ENCODE data around the gene DNAI7.
A peak's percentile ranks its signal among the peaks of the same experiment; 100 is the strongest.

Gene DNAI7

DNA sequence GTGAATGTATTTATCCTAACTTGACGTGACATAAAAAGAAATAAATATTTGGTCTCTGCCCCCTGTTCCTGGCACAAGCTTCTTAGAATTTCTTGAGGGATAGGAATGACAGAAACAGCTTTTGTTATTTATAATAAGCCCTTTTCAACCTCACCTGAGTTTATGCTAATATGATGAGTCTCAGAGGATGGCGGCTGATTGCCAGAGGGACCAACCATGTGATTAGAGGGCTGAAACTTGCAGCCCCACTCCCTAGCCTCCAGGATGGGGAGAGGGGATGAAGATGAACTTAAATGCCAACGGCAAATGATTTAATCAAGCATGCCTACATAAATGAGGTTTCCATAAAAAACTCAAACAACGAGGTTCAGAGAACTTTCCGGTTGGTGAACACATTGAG is 42.9 kb downstream of the DNAI7 start:
- DNase-seq (ENCODE audit: extremely low read depth, insufficient read length), result no peak
- Histone ChIP-seq H3K4me3 (replicated peaks; ENCODE audit: low read depth, low read length) (no peak overlapping the region), H3K27me3 (replicated peaks; ENCODE audit: control insufficient read depth, insufficient read depth, low read length) (no peaks in the 10 kb centered on the region)

DNA sequence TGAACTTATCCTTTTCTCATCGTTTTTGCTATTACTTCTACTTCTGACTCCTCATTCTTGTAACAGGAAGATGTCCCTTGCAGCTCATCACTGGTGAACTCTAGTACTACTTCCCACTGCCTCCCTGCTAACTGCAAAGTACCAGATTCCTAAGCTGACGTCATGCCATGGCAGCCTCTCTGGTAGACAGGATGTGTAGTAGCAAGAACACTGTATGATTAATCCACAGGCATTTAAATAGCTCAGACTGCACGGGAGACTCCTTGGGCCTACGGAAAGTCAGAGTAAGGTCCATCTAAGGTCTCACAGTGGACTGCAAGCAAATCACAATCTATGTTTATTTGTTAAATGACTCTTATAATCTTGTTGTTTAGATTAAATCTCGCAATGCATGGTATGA is 43.5 kb downstream of the DNAI7 start:
- H3K36me3 ChIP-seq (ENCODE audit: control insufficient read depth, insufficient read depth, low read length), result no peaks in the 10 kb centered on the region
- TF ChIP-seq, protein P1, sequence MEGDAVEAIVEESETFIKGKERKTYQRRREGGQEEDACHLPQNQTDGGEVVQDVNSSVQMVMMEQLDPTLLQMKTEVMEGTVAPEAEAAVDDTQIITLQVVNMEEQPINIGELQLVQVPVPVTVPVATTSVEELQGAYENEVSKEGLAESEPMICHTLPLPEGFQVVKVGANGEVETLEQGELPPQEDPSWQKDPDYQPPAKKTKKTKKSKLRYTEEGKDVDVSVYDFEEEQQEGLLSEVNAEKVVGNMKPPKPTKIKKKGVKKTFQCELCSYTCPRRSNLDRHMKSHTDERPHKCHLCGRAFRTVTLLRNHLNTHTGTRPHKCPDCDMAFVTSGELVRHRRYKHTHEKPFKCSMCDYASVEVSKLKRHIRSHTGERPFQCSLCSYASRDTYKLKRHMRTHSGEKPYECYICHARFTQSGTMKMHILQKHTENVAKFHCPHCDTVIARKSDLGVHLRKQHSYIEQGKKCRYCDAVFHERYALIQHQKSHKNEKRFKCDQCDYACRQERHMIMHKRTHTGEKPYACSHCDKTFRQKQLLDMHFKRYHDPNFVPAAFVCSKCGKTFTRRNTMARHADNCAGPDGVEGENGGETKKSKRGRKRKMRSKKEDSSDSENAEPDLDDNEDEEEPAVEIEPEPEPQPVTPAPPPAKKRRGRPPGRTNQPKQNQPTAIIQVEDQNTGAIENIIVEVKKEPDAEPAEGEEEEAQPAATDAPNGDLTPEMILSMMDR (IDR thresholded peaks at IDR 0.05; ENCODE audit: insufficient read depth, low read length, poor library complexity, severe bottlenecking), result no peak
- no peak overlapping the region for H3K4me3 ChIP-seq (replicated peaks; ENCODE audit: low read depth, low read length)
- DNase-seq (ENCODE audit: extremely low read depth, insufficient read length), result no peak
- H3K27me3 ChIP-seq (replicated peaks; ENCODE audit: control insufficient read depth, insufficient read depth, low read length), result no peaks in the 10 kb centered on the region

More for the DNA sequence above, 42.9 kb downstream of the DNAI7 start:
- H3K36me3 ChIP-seq (ENCODE audit: control insufficient read depth, insufficient read depth, low read length), result no peaks in the 10 kb centered on the region
- TF ChIP-seq, protein P1 (IDR thresholded peaks at IDR 0.05; ENCODE audit: insufficient read depth, low read length, poor library complexity, severe bottlenecking), result no peak

DNA sequence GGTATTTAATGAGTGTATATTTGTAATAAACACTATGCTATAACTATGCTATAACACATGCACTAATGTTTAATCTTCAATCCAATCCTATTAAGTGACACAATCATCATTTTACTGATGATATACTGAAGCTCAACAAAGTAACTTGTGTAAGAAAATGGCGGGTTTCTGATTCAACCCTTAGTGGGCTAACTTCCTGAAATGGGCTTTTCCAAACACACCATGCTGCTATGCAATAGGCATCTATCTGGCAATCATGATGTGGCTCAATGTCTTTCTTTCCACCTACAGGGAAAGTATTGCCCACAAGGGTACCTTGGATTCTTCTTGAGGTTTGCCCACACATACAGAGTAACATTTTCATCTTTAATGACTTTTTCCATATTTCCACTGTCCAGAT is 48.3 kb downstream of the DNAI7 start:
- Histone ChIP-seq H3K36me3 (ENCODE audit: control insufficient read depth, insufficient read depth, low read length) (no peaks in the 10 kb centered on the region), H3K27me3 (replicated peaks; ENCODE audit: control insufficient read depth, insufficient read depth, low read length) (no peaks in the 10 kb centered on the region), H3K4me3 (replicated peaks; ENCODE audit: low read depth, low read length) (no peak overlapping the region)
- no peak for DNase-seq (ENCODE audit: extremely low read depth, insufficient read length)
- TF ChIP-seq, protein P1 (IDR thresholded peaks at IDR 0.05; ENCODE audit: insufficient read depth, low read length, poor library complexity, severe bottlenecking), result no peak

DNA sequence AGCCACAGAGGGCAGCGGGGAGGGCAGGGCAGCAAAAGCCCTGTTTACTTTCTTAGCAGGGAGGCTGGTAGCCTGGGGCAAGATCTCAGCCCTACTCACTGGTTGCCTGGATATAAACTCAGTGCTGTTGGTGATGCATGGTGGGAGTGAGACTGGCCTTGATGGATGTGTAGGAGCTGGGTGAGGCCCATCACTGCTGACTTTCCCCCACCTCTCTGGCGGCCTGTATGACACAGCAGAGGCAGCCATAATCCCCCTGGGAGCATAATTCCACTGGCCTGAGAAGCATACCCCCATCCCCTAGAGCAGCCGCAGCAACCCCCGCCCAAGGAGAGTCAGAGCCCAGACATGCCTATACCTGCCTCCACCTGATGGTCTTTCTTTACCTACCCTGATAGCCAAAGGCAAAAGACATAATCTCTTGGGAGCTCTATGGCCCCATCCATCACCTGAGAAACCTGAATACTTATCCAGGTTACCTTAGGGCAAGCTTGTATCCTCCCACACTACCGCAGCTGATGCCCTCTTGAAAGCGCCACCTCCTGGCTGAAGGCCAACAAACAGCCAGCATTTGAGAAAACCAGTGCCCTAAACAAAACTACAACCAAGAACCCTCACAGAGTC is 59.3 kb downstream of the DNAI7 start:
- DNase-seq (ENCODE audit: extremely low read depth, insufficient read length), result no peak
- Histone ChIP-seq H3K27me3 (replicated peaks; ENCODE audit: control insufficient read depth, insufficient read depth, low read length) (no peaks in the 10 kb centered on the region), H3K4me3 (replicated peaks; ENCODE audit: low read depth, low read length) (no peak overlapping the region)

DNA sequence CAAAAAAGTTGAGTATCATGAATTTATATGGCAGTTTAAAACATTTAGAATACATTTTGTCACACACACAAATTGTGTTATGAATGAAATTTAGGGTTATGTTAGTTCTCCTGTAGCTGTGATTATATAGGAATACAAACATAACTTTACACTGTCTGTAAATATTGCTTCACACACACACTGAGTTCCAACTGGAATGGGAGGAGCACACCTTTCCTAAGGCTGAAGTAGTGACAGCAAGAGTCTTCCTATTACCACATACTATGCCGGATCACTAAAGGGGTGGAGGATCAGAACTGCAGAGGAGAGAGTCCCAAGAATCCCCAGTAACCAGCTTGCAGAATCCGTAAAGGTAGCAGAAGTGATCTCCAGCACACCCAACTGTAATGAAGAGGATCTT is 63.7 kb downstream of the DNAI7 start:
- DNase-seq (ENCODE audit: extremely low read depth, insufficient read length), result no peak
- H3K36me3 ChIP-seq (ENCODE audit: control insufficient read depth, insufficient read depth, low read length), result no peaks in the 10 kb centered on the region
- H3K4me3 ChIP-seq (replicated peaks; ENCODE audit: low read depth, low read length), result no peak overlapping the region
- TF ChIP-seq, protein P1 (IDR thresholded peaks at IDR 0.05; ENCODE audit: insufficient read depth, low read length, poor library complexity, severe bottlenecking), result no peak
- H3K27me3 ChIP-seq (replicated peaks; ENCODE audit: control insufficient read depth, insufficient read depth, low read length), result no peaks in the 10 kb centered on the region

More for the DNA sequence above, 59.3 kb downstream of the DNAI7 start:
- TF ChIP-seq, protein P1 (IDR thresholded peaks at IDR 0.05; ENCODE audit: insufficient read depth, low read length, poor library complexity, severe bottlenecking), result peak; percentile 57
- no peaks in the 10 kb centered on the region for H3K36me3 ChIP-seq (ENCODE audit: control insufficient read depth, insufficient read depth, low read length)

DNA sequence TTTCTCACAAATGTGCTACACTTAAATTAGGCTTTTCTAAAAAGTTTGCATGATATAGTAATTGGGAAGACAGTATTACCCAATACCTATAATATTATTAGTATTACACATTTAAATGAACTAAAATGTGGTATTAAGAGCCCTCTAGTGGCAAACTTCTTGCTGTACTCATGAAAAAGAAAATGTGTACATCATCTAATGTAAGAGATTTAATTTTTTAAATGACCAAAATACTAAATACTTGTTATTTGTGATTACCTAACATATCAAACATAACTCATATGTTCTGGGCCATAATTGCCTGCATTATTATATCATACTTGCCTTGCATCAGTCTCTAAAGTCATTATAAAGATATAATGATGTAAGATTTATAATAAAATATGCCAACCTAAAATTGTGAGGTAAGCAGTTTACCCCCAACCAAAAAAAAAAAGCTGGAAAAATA is 64.2 kb downstream of the DNAI7 start:
- Histone ChIP-seq H3K36me3 (ENCODE audit: control insufficient read depth, insufficient read depth, low read length) (no peaks in the 10 kb centered on the region), H3K4me3 (replicated peaks; ENCODE audit: low read depth, low read length) (no peak overlapping the region), H3K27me3 (replicated peaks; ENCODE audit: control insufficient read depth, insufficient read depth, low read length) (no peaks in the 10 kb centered on the region)
- DNase-seq (ENCODE audit: extremely low read depth, insufficient read length), result no peak
- TF ChIP-seq, protein P1 (IDR thresholded peaks at IDR 0.05; ENCODE audit: insufficient read depth, low read length, poor library complexity, severe bottlenecking), result peak; percentile 37

All from GM06990 (cell line).